K562 (cell line): ENCODE results near the gene MTHFR. TPM values are rescaled to one million over a fixed set of nuclear protein-coding genes. Genes with fewer than 3 reads are reported as not detected.

Source experiments
- BACH1 ChIP-seq: fragments of 200-800 bp; sonication (Bioruptor generic); IDR thresholded peaks from 2 replicates; pipeline ENCODE4 v1.6.1; 2016; ENCODE audit warnings: missing genetic modification characterization, missing compliant biosample characterization
- DMBX1 ChIP-seq: fragments of 250-450 bp; sonication (Bioruptor Pico); IDR thresholded peaks from 2 replicates; pipeline ENCODE4 v1.8.0; 2022; ENCODE audit warnings: inconsistent platforms, mild to moderate bottlenecking, moderate library complexity, borderline replicate concordance
- FOXM1 ChIP-seq, 2 experiments: fragments of 450-650 bp in 1 of 2; sonication (generic) in 1 of 2; formaldehyde crosslinking in 1 of 2; IDR thresholded peaks; 2 replicates each; pipeline versions ENCODE4 v1.6.1 to v1.9.0; 2017 to 2022; ENCODE audit warnings: low read depth in 2 of 2, mild to moderate bottlenecking in 2 of 2, missing genetic modification reagents in 1 of 2, moderate library complexity in 1 of 2
- MLLT1 ChIP-seq, 2 experiments: fragments of 450-650 bp; IDR thresholded peaks; 2 replicates each; pipeline ENCODE4 v1.6.1; 2016
- POLR2A ChIP-seq: fragments of 450-650 bp; conservative IDR thresholded peaks from 2 replicates; pipeline ENCODE4 v1.6.1; 2016
- POLR2G ChIP-seq: fragments of 200-400 bp; formaldehyde crosslinking; IDR thresholded peaks from 2 replicates; pipeline ENCODE4 v1.6.1; 2017; ENCODE audit warnings: low read depth, mild to moderate bottlenecking, antibody characterized with exemption, low read length, moderate library complexity
- TCF7L2 ChIP-seq: fragments of 150-350 bp; IDR thresholded peaks from 2 replicates; pipeline ENCODE4 v1.6.1; 2016; ENCODE audit warnings: low read depth, mild to moderate bottlenecking, low read length, moderate library complexity
- ZBTB33 ChIP-seq: sonication (generic); formaldehyde crosslinking; IDR thresholded peaks from 2 replicates; pipeline ENCODE4 v1.8.1; 2023; ENCODE audit warnings: mild to moderate bottlenecking, missing genetic modification reagents
- ZNF143 ChIP-seq: sonication (generic); formaldehyde crosslinking; IDR thresholded peaks from 2 replicates; pipeline ENCODE4 v1.9.0; 2022; ENCODE audit warnings: mild to moderate bottlenecking, missing genetic modification reagents
- ZNF23 ChIP-seq: fragments of 250-450 bp; sonication (Bioruptor Pico); IDR thresholded peaks from 2 replicates; pipeline ENCODE4 v1.4.0; 2020; ENCODE audit warnings: mild to moderate bottlenecking
- ZNF316 ChIP-seq: fragments of 450-650 bp; IDR thresholded peaks from 2 replicates; pipeline ENCODE4 v1.6.1; 2016
- ZNF583 ChIP-seq: fragments of 250-450 bp; sonication (Bioruptor Pico); IDR thresholded peaks from 2 replicates; pipeline ENCODE4 v1.4.0; 2020
- polyA plus RNA-seq, 8 experiments: library from polyadenylated mRNA; depleted of rRNA in 4 of 8; stranded (reverse) in 5 of 8; unstranded in 3 of 8; fragments of >200 nt; fragmentation: Nextera tagmentation in 2 of 8; fragmentation: Illumina TruSeq in 1 of 8; extraction: Ambion mirVana in 2 of 8; extraction: Trizol in 1 of 8; gene quantifications; 2 replicates each; pipeline versions ENCODE4 v1.2.1 to v1.2.3, GENCODE V29; 2011 to 2014; ENCODE audit warnings: inconsistent platforms in 1 of 8, missing spikeins in 1 of 8
- total RNA-seq, 7 experiments: library from RNA; depleted of rRNA in 6 of 7; stranded (reverse); fragments of >200 nt in 6 of 7; fragmentation: Illumina TruSeq in 2 of 7; extraction: Trizol in 2 of 7; gene quantifications; 2 replicates each; pipeline versions ENCODE4 v1.2.1 to v1.2.3, GENCODE V29; 2011 to 2021; ENCODE audit warnings: low replicate concordance in 1 of 7
- TF ChIP-seq, protein P1 (sequence below): fragments of 250-450 bp; sonication (Bioruptor Pico); IDR thresholded peaks from 2 replicates; pipeline ENCODE4 v1.8.0; 2021; ENCODE audit warnings: moderate library complexity, mild to moderate bottlenecking, inconsistent platforms
- TF ChIP-seq, protein P2 (sequence below): sonication (generic); formaldehyde crosslinking; IDR thresholded peaks from 2 replicates; pipeline ENCODE4 v1.8.0; 2023; ENCODE audit warnings: mild to moderate bottlenecking, missing genetic modification reagents

Gene MTHFR
- total and polyA plus RNA-seq, 9 of the 15 experiments (the other 6 are each of a cell fraction or from before 2014, with no cell fraction given): 5.0 to 104 (median 62.6) TPM

GRCh38 chr1:11838349-11839272, 32.8 kb upstream of the MTHFR start (continued):
- TF ChIP-seq DMBX1 (CRISPR knock-in tag) (0 out of 2 replicates have a peak, but pooled peaks have one; percentile 62), POLR2G (peak; percentile 52; the same call in 1 of the 2 replicates), ZNF143 (CRISPR knock-in tag) (0 out of 2 replicates have a peak, but pooled peaks have one; percentile 42), FOXM1 (IDR thresholded peaks at IDR 0.05; ENCODE audit: low read depth) (no peak), FOXM1 (CRISPR knock-in tag; IDR thresholded peaks at IDR 0.05; ENCODE audit: low read depth) (no peak), BACH1 (tag) (no peak), ZBTB33 (CRISPR knock-in tag) (peak; percentile 63), ZNF316 (no peak), POLR2A (no peak), ZNF23 (CRISPR knock-in tag) (no peak), MLLT1 (IDR thresholded peaks at IDR 0.05) (peak in 1 of 2 experiments; percentile 89; a peak in 2 of 4 replicates), ZNF583 (no peak), TCF7L2 (no peak)
- TF ChIP-seq, protein P1, sequence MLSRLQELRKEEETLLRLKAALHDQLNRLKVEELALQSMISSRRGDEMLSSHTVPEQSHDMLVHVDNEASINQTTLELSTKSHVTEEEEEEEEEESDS (CRISPR knock-in tag): no peak
- TF ChIP-seq, protein P2, sequence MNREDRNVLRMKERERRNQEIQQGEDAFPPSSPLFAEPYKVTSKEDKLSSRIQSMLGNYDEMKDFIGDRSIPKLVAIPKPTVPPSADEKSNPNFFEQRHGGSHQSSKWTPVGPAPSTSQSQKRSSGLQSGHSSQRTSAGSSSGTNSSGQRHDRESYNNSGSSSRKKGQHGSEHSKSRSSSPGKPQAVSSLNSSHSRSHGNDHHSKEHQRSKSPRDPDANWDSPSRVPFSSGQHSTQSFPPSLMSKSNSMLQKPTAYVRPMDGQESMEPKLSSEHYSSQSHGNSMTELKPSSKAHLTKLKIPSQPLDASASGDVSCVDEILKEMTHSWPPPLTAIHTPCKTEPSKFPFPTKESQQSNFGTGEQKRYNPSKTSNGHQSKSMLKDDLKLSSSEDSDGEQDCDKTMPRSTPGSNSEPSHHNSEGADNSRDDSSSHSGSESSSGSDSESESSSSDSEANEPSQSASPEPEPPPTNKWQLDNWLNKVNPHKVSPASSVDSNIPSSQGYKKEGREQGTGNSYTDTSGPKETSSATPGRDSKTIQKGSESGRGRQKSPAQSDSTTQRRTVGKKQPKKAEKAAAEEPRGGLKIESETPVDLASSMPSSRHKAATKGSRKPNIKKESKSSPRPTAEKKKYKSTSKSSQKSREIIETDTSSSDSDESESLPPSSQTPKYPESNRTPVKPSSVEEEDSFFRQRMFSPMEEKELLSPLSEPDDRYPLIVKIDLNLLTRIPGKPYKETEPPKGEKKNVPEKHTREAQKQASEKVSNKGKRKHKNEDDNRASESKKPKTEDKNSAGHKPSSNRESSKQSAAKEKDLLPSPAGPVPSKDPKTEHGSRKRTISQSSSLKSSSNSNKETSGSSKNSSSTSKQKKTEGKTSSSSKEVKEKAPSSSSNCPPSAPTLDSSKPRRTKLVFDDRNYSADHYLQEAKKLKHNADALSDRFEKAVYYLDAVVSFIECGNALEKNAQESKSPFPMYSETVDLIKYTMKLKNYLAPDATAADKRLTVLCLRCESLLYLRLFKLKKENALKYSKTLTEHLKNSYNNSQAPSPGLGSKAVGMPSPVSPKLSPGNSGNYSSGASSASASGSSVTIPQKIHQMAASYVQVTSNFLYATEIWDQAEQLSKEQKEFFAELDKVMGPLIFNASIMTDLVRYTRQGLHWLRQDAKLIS (CRISPR knock-in tag): no peak
